Stimulated activated CD8-positive, alpha-beta memory T cell treated with anti-CD3 and anti-CD28 coated beads, Interleukin-12 subunit alpha, Interleukin-12 subunit beta, amount 100 ng/mL, for 4 hours (primary cell): ENCODE data around the gene MED31.
A peak's percentile ranks its signal among the peaks of the same experiment; 100 is the strongest.
"Not testable (repeated sequence)": the region's sequence is repeated elsewhere in the genome, so short reads cannot be mapped to it uniquely, and the experiment has no call there.

Experiments used
- DNase-seq: peaks from one replicate; pipeline ENCODE4 v3.0.0-alpha.2; 2020; ENCODE audit warnings: low read depth

MED31 gene

DNA sequence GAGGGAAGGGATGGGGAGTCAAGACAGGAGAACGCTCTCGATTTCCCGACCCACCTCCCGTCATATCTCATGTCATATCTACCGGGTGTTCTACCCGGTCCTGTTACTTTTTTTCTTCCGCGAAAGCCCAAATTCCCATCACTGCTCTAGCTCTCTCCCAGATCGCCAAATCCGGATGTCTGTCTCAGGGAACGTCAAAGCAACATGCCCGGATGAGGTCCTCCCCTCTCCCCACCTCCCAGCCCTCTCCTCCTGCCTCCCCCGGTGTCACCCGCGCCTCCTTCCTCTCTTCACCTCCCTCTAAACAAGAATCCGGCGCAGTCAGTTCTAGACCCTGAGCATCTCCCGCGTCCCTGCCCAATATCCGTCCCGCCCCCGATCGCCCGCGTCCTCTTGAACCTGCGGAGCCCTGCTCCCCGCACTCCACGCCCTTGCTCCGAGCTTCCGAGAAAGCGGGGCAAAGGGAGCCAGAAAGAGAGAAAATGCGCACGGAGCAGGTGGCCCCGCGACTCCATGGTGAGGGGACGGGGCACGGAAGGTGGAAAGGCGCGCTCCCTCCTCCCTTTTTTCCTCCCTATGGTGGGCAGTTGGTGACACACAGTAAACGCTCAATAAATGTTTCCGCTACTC is 4.4 kb upstream of the MED31 start:
- DNase-seq = not testable (repeated sequence)

- DNase-seq = no peak
Observed at GRCh38 chr17:6654841-6655731, 3.7 kb upstream of the MED31 start.

GRCh38 chr17:6651919-6652452 is 581 bp upstream of the MED31 start:
- no peak for DNase-seq

DNA sequence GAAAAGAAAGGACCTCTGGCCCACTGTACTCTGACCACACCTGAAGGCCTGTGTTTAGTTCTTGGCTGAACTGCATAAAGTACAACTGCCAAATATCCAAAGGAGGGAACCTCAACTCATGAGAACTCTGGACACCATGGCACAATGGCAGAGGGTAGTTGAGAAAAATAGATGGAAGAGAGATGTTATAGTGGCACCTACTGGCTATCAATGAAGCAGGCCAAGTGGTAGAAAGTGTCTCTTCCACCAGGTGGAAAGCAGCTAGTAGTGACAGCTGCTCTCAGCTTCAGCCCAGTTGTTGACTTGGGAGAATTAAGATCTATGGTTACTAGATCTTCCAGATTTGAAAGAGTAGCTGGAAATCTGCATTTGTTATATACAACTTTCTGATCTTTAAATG is 3.2 kb downstream of the MED31 start:
- no peak for DNase-seq

- DNase-seq = no peak
Observed at GRCh38 chr17:6643451-6644125, 7.8 kb downstream of the MED31 start.

GRCh38 chr17:6642592-6642991 is 8.8 kb downstream of the MED31 start:
- no peak for DNase-seq

DNA sequence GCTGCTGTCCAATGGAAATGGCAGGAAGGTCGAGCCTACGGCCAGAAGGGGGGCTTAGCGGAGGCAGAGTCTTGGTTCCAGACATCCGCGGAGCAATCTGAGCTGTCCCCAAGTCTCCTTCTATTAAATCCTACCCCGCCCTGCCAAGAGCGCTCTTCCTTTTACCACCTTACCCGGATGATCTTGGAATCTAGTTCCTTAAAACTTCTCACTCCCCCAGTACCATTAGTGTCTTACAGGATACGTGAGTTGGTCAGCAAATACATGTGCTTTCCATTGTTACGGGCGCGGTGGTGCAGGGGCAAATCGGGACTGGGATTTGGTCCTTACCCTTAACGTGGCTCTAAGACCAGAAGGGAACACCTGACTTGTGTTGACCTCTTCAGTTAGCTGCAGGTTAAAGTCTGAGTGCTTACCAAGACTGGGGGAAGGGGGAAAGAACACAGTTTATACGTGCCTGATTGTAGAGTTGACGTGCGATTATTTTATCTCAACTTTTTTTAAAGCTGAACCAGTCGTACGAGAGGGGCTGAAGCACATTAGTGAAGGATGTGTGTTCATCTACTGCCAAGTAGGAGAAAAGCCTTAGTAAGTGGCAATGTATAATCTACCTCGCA is 10.1 kb downstream of the MED31 start:
- DNase-seq = no peak

GRCh38 chr17:6640536-6641246 is 10.7 kb downstream of the MED31 start, which contains the start of the genes KIAA0753 and TXNDC17:
KIAA0753 (minus strand) TSS chr17:6640711; CDS start chr17:6635103, 5,608 bp downstream.
TXNDC17 (plus strand) TSS chr17:6641060; CDS start chr17:6641083, 23 bp downstream.
- DNase-seq = peak; percentile 86

- no peak for DNase-seq
Observed at GRCh38 chr17:6639586-6640535, 11.5 kb downstream of the MED31 start.

DNA sequence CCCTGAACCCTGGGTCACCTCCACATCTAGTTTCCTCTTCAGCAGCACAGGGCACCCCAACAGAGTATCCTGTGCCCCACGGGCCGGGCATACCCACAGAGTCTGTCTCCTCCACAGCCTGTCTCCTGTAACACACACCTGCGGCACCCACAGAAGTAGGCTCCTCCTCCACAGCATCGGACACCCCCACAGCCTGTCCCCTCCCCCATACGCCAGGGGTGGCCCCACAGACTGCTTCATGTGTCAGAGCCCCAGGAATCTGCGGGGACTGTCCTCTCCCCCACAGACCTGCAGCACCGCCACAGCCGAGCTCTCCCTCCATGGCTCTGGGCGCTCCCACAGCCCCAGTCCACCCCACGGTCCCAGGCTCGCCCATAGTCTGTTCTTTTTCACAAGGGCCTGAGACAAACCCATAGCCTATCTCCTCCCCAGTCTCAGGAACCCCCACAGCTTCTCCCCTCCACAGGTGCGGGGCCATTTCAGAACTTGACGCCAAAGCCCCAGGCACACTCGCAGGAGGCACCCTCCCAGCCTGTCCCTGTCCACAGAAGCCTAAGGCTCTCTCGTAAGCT is 12.3 kb downstream of the MED31 start:
- no peak for DNase-seq

- no peak for DNase-seq
Observed at GRCh38 chr17:6638046-6638908, 13.1 kb downstream of the MED31 start.

GRCh38 chr17:6637458-6637840 is 14.0 kb downstream of the MED31 start:
- no peak for DNase-seq

- no peak for DNase-seq
Observed at GRCh38 chr17:6636616-6637457, 14.6 kb downstream of the MED31 start.

DNA sequence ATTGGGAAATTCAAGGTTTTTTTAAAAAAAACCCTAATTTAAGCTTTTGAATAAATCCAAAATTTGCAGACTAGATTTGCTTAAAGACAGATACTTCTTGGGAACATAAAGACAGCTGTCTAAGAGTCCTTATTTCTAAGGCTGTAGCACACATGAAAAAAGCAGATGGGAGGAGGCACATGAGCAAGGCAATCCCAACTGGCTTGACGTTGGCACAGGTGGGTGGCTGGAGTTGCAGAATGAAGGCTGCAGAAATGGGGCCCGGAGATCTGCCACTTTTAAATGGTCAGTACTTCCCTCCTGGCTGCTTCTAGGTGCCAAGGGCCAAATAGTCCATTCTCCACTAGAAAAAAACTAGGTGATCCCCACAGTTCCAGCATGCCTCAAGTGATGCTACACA is 15.3 kb downstream of the MED31 start:
- DNase-seq = no peak

DNA sequence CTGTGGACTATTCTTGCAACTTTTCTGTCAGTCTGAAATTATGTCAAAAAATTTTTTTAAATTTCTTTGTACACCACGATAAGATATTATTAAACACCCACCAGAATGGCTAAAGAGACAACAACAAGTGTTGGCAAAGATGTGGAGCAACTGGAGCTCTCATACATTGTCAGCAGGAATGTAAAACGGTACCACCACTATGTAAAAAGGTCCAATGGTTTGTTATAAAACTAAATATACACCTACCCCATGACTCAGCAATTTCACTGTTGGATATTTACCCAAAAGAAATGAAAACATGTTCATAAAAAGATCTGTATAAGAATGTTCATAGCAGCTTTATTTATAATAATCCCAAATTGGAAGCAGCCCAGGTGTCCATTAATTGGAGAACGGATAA is 18.1 kb downstream of the MED31 start:
- DNase-seq = no peak

DNA sequence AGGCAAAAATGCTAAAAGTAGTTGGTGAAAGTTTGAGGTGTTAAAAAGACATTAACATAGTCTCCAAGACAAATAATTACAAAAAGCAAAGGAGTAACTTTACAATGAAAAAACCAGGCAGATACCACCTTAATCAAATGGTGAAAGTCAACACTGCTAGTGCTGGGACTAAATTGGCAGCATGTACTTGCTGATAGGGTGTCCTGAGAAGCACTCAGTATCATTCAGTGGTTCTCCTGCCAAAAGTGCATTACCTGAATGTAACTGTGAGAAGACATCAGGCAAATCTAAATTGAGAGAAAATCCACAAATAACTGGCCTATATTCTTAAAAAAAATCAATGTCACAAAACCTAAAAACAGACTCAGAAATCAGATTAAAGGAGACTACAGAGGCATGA is 18.9 kb downstream of the MED31 start:
- no peak for DNase-seq

DNA sequence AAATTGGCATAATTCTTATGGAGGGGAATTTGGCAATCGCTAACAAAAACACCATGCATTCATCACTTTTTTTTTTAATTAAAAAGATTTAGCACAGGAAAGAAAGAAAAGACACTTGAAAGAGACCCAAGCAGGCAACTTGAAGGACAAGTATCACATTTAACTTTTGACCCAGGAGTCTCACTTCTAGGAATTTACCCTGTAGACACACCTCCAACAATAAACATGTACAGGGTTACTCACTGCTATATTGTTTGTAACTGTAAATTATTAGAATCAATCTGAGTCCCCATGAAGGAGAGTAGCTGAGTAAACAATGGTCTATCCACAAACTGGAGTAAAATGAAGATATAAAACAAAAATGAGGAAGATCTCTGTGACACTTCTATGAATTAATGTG is 21.0 kb downstream of the MED31 start:
- DNase-seq = no peak

GRCh38 chr17:6627019-6627418 is 24.4 kb downstream of the MED31 start:
- no peak for DNase-seq
